Raji (cell line): ENCODE results near the gene NKAIN2.

Experiments used
- POLR2A ChIP-seq: IDR thresholded peaks from 2 replicates; pipeline ENCODE4 v1.6.1; 2011; ENCODE audit warnings: low read depth, low read length, control low read depth; ENCODE audit not compliant: insufficient read depth

The NKAIN2 gene

GRCh38 chr6:123965894-123966293 lies 162.2 kb downstream of the NKAIN2 start:
- no peak for TF ChIP-seq POLR2A

GRCh38 chr6:123966618-123967017 lies 163.0 kb downstream of the NKAIN2 start:
- no peak for TF ChIP-seq POLR2A

GRCh38 chr6:123967905-123968304 lies 164.2 kb downstream of the NKAIN2 start:
- no peak for TF ChIP-seq POLR2A

GRCh38 chr6:123972600-123973294 lies 169.1 kb downstream of the NKAIN2 start:
- no peak for TF ChIP-seq POLR2A

- TF ChIP-seq POLR2A: no peak
Observed at GRCh38 chr6:123980311-123980710, 176.6 kb downstream of the NKAIN2 start.

- no peak for TF ChIP-seq POLR2A
Observed at GRCh38 chr6:123986938-123987337, 183.3 kb downstream of the NKAIN2 start.

- TF ChIP-seq POLR2A: no peak
Observed at GRCh38 chr6:123990376-123990775, 186.7 kb downstream of the NKAIN2 start.

- no peak for TF ChIP-seq POLR2A
Observed at GRCh38 chr6:123994168-123994567, 190.5 kb downstream of the NKAIN2 start.

- TF ChIP-seq POLR2A: no peak
Observed at GRCh38 chr6:123994891-123995635, 191.4 kb downstream of the NKAIN2 start.

GRCh38 chr6:123997223-123997622 lies 193.6 kb downstream of the NKAIN2 start:
- no peak for TF ChIP-seq POLR2A

GRCh38 chr6:124002377-124003081 lies 198.9 kb downstream of the NKAIN2 start:
- TF ChIP-seq POLR2A: no peak

- no peak for TF ChIP-seq POLR2A
Observed at GRCh38 chr6:124007266-124007665, 203.6 kb downstream of the NKAIN2 start.

- TF ChIP-seq POLR2A: no peak
Observed at GRCh38 chr6:124008000-124008987, 204.6 kb downstream of the NKAIN2 start.

GRCh38 chr6:124008988-124009765 lies 205.5 kb downstream of the NKAIN2 start:
- no peak for TF ChIP-seq POLR2A
